Stimulated activated CD8-positive, alpha-beta memory T cell treated with anti-CD3 and anti-CD28 coated beads, Interleukin-12 subunit alpha, Interleukin-12 subunit beta, amount 100 ng/mL, for 4 hours (primary cell): ENCODE results near the gene NID1.
"Not testable (repeated sequence)": the region's sequence is repeated elsewhere in the genome, so short reads cannot be mapped to it uniquely, and the experiment has no call there.

ENCODE experiments used
- DNase-seq: peaks from one replicate; pipeline ENCODE4 v3.0.0-alpha.2; 2020; ENCODE audit warnings: low read depth

Gene NID1

GRCh38 chr1:236030534-236030933 is 34.4 kb downstream of the NID1 start:
- DNase-seq, result no peak

DNA sequence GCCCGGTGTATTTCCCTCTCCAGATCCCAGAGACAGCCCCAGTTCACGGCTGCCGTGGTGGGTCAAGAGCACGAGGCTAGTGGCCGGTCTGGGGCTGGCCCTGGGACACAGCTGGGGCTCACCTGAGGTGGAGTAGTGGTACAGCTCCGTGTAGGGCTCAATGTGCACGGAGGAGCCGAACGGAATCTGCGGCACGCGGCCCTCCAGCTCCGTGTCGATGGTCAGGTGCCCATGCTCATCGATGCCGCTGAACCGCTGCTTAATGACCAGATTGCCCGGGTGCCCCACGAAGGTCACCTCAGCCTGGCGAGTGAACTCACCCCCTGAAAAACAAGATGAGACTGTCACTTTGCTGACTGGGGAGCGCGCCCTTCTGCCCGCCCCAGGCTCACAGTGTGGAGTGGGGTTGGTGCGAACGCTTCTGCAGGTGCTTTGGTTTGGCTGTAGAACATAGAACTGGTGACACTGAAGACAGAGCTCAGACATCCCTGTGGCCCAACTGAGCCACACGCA is 35.4 kb downstream of the NID1 start:
- DNase-seq, result no peak

DNA sequence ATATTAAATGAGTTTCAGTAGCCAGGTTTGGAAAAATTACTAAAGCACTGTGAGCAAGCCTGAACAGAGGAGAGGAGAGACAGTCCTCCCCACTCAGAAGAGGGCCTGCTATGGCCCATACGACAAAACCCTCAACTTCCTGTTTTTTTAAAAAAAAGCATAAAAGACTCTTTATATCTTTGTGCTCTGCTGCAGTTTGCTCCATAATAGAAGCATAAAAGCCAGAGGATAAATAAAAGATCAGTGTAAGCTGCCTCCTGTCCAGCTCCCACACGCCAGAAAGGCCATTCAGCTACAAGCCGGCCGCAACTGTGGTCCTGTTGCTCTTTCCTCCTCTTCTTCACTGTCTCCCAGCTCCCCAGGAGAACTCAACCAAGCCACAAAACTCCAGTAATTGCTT is 37.8 kb downstream of the NID1 start:
- DNase-seq, result no peak

DNA sequence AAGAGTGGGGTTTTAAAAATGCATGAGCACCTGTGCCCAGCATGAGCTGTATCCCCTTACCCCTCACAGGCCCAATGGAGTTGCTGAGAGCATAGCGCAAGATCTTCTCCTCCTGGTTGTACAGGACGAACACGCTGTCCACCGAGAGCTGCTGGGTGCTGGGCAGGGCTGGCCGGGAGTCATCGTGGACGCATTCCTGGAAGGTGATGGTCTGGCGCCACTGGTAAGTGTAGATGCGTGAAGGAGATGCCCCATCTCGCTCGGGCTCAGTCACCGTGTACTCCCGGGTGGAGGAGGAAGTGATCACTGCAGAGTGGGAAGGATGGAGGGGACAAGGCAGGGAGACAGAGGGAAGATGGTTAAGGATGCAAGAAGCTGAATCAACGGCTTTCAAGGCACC is 39.1 kb downstream of the NID1 start:
- no peak for DNase-seq

GRCh38 chr1:236024641-236025040 is 40.2 kb downstream of the NID1 start:
- no peak for DNase-seq

DNA sequence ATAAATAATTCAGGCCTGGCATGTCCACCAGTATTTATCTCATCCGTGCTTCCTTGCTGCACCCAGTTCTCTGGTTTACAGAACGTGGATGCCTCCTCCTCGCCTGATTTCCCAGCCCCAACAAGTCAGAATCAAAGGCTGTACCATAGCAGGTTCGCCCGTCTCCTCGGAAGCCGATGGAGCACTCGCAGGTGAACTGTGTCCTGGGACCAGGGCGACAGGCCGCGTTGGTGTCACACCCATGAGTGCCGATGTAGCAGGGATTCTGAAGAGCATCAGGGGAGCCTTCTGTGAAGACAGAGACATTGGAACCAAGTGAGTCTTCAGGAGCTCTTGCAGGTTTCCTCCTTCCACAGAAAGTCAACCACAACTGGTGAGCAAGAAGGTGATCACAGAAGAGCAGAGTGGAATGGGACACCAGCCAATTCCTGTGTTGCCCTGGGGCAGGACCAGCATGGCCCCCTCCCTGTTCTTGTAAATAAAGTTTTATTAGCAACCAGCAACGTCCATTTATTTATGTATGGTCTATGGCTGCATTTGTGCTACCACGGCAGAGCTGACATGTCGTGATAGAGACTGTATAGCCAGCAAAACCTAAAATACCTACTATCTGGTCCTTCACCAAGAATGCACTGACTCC is 40.8 kb downstream of the NID1 start:
- DNase-seq, result no peak

GRCh38 chr1:236021424-236022135 is 43.3 kb downstream of the NID1 start:
- no peak for DNase-seq

GRCh38 chr1:236020359-236021219 is 44.3 kb downstream of the NID1 start:
- no peak for DNase-seq

DNA sequence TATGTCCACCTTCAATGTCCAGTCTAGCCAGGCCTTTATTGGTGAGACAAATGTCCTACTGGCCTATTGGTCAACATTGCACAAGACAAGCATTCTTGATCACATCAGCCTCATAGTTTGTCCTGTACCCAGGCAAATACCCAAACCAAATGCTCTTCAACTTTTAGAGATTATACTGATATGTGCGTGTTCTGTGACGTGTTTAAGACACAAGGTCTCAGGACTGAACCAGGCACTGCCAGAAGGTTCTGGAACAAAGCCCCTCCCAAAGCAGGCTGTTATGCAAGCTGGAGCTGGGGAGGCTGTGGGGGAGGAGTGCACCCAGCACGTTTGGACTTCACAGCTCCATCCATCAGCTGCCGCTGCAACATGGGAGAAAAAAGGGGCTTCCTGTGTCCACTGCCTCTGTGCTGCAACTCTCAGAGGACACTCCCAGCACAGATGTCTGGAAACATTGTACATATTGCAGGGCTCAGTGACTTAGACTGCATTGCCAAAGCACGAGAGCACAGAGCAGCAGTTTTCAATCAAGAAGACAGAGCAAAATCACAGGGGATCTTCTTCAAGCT is 45.9 kb downstream of the NID1 start:
- DNase-seq, result no peak

DNA sequence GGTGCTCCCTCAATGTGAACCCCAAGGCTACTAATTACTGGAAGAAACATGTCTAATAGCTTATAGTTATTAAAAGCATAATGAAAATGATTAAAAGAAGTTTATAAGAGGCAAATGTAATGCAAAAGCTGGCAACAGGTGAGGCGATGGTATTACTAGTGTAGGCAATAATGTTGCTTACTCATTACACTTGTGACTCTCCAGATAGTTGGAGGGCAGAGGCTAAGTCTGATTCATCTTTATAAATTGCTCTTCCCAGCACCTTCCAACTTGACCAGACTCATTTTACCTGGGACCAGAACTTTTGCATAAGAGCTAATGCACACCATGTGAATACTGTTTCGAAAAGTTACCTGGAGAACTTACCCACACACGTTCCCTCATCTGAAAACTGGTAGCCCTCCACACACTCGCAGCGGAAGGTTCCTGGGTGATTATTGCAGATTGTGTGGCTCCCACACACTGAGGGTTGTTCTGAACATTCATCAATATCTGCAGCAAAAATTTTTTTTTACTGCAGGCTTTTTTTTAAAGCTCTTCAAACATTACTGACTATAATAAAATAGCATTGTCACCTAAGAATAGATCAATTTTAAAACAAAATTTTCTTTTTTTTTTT is 48.0 kb downstream of the NID1 start:
- no peak for DNase-seq

DNA sequence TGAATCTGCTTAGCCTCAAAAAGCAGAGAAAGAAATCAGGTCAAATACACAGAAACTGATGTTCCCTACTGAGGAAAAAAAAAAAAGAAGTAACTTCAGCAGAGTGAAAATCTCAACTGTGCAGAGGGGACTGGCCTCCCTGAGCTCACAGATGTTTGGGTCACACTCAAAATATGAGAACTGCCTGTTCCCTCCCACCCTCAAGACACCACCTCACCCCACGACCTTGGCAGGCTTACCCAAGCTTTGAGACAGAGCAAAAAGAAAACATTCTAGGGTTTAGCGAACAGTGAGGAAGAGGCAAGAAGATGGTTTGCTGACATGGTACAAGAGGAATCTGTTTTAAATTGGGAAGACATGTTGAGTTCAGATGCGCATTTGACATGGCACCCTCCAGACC is 48.8 kb downstream of the NID1 start:
- DNase-seq, result no peak

DNA sequence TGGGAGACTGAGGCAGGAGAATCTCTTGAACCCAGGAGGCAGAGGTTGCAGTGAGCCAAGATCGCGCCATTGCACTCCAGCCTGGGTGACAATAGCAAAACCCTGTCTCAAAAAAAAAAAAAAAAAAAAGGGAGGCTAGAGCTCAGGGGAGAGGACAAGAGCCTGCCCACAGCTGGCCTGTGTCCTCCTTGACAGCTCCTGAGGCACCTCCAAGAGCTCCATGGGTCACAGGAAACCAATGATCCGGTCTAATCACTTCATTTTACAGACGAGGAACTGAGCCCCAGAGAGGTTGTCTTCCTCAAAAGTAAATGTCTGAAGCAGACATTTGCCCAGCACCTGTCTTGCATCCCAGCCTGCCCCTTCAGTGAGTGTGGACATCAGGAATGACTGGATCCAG is 49.4 kb downstream of the NID1 start:
- no peak for DNase-seq

- no peak for DNase-seq
Observed at GRCh38 chr1:236013330-236013729, 51.6 kb downstream of the NID1 start.

- DNase-seq, result no peak
Observed at GRCh38 chr1:236011641-236012040, 53.2 kb downstream of the NID1 start.

DNA sequence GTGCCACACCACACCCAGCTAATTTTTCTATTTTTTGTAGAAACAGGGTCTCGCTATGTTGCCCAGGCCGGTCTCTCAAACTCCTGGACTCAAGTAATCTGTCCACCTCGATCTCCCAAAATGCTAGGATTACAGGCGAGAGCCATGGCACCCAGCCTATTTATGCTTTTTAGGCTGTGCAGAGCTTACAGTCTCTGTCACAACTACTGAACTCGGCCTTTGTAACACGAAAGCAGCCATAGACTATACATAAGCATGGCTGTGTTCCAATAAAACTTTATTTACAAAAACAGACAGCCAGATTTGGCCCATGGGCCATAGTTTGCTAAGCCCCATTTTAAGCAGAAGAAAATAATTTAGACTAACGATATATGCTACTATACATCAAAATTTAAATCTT is 54.4 kb downstream of the NID1 start:
- no peak for DNase-seq

- DNase-seq, result no peak
Observed at GRCh38 chr1:236009857-236010256, 55.0 kb downstream of the NID1 start.

GRCh38 chr1:236009191-236009590 is 55.7 kb downstream of the NID1 start:
- no peak for DNase-seq

DNA sequence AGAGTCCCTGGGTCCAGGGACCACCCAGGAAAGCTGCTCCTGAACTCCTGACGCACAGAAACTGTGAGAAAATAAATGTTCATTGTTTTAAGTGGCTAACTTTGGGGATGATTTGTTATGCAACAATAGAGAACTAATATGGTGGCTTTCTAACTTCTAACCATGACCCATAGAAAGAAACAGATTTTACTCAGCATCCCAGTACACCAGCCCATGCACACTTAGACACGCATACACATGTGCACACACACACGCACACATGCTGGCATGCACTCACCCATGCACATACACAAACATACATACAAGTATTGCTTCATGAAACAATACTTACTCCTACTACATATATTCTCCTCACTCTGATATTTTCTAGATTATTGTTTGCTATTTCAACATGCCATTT is 57.1 kb downstream of the NID1 start:
- DNase-seq, result no peak

DNA sequence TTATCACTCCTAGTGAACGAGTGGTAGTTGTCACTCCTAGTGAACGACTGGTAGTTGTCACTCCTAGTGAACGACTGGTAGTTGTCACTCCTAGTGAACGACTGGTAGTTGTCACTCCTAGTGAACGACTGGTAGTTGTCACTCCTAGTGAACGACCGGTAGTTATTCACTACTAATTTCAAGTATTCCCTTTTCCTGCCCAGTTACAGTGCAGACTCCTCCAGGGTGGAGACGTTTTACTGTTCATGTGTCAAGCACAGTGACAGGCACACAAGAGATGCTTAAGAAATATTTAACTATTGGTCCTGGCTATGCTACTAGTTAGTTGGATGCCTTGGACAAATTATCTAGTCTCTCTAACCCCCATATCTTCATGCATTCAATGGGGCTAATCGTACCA is 61.8 kb downstream of the NID1 start:
- not testable (repeated sequence) for DNase-seq

DNA sequence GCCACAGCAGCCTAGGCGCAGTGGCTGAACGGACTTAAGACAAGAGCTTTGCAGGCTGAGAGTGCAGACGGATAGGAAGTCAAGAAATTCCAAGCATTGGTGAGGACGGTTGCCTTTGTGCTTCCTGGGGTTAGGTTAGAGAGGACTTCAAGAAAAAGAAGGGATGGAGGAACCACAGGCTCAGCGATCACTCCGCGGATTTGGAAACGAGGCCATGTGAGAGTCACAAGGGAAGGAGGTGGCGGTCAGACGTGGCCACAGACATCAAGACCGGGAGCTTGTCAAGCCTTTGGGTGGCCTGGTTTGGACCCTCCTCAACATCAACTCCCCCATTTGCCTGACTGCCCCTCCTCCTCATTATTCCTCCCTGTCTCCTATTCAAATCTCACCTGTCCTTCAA is 62.3 kb downstream of the NID1 start:
- no peak for DNase-seq

DNA sequence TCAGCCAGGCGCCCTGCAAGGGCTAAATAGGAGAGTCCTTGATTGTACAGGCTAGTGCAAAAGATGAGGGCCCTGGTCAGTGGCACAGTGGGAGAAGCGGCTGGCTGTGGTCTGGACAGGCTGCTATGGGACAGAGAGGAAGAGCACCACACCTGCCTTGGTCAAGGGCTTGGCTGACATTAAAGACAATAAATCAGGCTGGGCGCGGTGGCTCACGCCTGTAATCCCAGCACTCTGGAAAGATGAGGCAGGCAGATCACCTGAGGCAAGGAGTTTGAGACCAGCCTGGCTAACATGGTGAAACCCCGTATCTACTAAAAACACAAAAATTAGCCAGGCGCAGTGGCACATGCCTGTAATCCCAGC is 62.9 kb downstream of the NID1 start:
- no peak for DNase-seq

- no peak for DNase-seq
Observed at GRCh38 chr1:236000781-236001180, 64.1 kb downstream of the NID1 start.
